Measurements from ENCODE around the gene POLR3G.

- no peak for TF ChIP-seq CTCF (IDR thresholded peaks at IDR 0.05 in 8 of 11, conservative IDR thresholded peaks at IDR 0.05 in 3 of 11)
- no peak for TF ChIP-seq POLR2A (IDR thresholded peaks at IDR 0.05)
- TF ChIP-seq POLR2AphosphoS5 (IDR thresholded peaks at IDR 0.05): no peak
These were observed 2.4 kb downstream of the POLR3G start for GRCh38 chr5:90477073-90477472.

All from spleen (tissue), 7 donors.